Left ventricle myocardium superior (tissue), 1 donor: Measurements from ENCODE around the gene DRC3. TPM values are rescaled to one million over a fixed set of nuclear protein-coding genes. Genes with fewer than 3 reads are reported as not detected.
"Not testable (repeated sequence)": the region's sequence is repeated elsewhere in the genome, so short reads cannot be mapped to it uniquely, and the experiment has no call there.

Source experiments
- ATAC-seq: fragments of 200-7000 bp; cut with Tn5 transposase; one replicate; pipeline ENCODE4 v1.9.1; 2020; ENCODE audit warnings: mild to moderate bottlenecking, moderate library complexity
- DNase-seq: peaks from one replicate; pipeline ENCODE4 v3.0.0-alpha.2; 2020
- intact Hi-C: fragments of 100-400 bp; cut with micrococcal nuclease; formaldehyde crosslinking; loops from one replicate; pipeline ENCODE4 v1.11.0; 2022
- total RNA-seq: library from RNA; stranded (reverse); fragmentation: NEBNext Ultra II Directional; extraction: Animal tissue kit (Norgen Biotek cat#: 25700); gene quantifications from one replicate; pipeline ENCODE4 v1.2.1, GENCODE V29; 2021
- donor health status: DM: no; HTN: yes; CAD: no; lungs with severe emphysema.

Gene DRC3
- total RNA-seq, 1 donor from 2014 or later: 1.5 TPM

DNA sequence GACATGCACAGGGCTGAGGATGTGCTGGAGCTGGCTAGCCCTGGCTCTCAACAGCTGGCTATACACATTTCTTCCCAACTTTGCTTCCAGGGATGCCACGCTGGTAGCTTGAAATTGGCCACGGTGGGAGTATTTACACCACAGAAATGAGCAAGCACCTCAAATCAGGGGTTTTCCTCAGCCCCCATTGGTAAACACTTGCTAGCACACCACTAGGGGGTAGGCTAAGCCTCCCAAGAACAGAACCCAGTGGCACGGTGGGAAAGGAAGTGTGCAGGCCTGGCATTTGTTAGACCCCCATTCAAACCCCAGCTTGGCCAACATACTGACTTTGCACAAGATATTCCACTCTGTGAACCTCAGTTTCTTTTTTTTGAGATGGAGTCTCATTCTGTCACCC, 12.9 kb downstream of the DRC3 start:
- ATAC-seq (no peak), DNase-seq (no peak)
- intact Hi-C loops: no loop called here

DNA sequence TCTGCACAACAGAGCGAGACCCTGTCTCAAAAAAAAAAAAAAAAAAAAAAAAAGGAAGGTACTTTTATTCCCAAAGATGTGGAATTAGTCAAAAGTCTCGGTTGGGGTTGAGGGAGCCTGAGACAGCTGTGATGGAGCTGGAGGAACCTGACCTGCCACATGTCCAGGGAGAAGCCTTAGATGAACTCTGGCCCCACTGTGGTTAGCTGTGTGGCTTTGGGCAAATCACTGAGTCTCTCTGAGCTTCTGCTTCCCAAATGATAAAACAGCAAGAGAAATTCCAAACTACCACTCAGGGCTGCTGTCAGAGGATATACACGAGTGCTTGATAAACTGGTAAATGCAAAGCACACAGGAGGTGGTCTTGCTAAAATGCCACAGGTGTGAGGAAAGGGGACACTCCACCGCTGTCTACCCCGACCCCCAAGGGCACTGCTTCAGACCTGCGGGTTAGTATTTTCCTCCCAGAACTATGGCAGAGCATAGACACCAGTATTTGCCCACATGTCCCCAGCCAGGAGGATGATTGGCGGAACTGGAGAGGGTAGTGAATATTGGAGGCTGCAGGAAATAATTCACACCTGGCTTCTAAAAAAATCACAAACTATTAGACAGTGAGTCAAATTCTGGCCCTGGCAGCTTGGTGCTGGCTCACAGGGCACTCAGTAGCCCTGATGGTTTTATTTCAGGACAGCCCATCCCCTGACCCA, 14.7 kb downstream of the DRC3 start:
- DNase-seq (no peak), ATAC-seq (no peak)
- intact Hi-C loops: no loop called here

DNA sequence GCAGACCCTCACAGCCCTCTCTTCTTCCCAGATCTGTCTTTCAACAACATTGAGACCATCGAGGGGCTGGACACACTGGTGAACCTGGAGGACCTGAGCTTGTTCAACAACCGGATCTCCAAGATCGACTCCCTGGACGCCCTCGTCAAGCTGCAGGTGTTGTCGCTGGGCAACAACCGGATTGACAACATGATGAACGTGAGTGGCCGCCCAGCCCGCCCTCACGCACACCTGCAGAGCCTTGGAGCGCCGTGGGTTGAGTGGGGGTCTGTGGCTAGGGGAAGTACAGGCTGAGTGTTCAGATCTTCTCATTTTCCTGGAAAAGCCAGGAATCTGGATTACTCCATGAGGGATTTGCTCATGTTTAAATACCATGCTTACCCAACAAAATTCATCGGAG, 15.2 kb downstream of the DRC3 start:
- intact Hi-C loops: no loop called here
- ATAC-seq (no peak), DNase-seq (no peak)

DNA sequence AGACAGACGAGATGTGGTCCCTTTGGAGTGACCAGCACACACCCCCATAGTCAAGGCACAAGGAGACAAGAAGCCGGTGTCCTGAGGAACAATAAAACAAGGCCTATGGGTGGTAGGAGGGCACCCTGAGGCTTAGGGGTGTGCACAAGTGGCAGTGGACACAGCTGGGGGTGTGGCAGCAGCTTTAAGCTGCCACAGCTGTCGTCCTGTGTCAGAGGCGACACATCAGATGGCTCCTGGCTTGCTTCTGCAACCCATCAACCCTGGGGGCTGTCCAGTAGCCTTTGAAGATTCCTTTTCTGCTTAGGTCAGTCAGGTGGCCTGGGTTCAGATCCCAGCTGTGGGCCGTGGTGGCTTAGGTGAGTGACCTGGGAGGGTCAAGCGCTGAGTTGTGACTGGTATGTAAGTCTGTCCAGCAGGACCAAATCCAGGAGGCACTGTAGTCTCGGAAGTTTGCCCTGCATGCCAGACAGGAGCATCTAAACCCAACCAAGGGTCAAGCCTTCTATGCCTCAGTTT, 15.8 kb downstream of the DRC3 start:
- intact Hi-C loops: no loop called here
- no peak for ATAC-seq
- no peak for DNase-seq

DNA sequence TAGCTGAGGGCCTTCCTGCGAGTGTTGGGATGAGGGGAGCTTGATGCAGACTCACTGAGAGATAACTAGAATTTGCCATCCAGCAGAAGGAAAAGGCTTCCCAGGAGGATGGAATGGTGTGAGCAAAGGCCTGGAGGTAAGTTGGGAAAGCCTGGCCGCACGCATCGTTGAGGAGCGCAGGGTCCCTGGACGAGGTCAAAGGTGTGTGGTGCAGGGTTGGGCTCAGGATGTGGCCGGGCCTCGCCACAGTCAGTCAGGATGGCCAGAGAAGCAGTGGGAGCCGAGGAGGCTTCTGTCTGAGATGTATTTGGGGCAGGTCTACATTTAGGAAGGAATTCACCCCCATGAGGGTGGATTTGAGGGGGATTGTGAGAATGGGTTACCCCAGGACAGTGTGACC, 16.4 kb downstream of the DRC3 start:
- no peak for DNase-seq
- no peak for ATAC-seq
- intact Hi-C loops: no loop called here

DNA sequence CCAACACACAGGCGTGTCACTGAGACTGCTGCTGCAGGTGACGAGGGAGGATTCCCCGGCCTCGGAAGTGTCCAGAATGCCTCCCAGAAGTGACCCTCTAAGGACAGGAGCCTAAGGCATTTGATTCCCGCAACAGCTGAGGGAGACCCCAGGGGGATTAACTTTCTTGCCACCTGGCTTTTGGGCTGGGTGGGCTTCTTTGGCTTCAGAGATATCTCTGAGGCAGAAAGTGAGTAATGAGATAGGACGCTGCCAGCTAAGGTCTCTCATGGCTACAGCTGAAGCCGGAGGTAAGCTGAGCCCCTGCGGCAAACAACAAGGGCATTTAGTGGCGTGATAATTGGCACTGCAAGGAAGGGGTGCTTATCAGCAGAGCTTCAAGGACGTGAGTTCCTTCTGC, 17.0 kb downstream of the DRC3 start:
- ATAC-seq (no peak), DNase-seq (no peak)
- intact Hi-C loops: no loop called here

DNA sequence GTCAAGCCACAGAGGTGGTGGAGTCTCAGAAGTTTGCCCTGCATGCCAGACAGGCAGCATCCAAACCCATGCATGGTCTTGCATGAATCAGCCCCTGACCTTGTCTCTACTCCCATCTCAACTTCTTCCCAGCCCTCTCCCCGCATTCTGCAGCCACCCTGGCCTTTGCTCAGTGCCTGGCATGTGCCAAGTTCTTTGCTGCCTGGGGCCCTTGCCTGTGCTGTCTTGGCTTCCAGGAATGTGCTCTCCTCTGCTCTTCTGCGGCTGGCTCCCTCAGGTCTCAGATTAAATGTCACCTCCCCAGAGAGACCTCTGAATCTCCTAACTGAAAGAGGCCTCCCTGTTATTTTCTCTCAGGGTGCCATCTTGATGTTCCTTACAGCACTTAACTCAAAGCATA, 17.6 kb downstream of the DRC3 start:
- intact Hi-C loops: no loop called here
- ATAC-seq (no peak), DNase-seq (no peak)

DNA sequence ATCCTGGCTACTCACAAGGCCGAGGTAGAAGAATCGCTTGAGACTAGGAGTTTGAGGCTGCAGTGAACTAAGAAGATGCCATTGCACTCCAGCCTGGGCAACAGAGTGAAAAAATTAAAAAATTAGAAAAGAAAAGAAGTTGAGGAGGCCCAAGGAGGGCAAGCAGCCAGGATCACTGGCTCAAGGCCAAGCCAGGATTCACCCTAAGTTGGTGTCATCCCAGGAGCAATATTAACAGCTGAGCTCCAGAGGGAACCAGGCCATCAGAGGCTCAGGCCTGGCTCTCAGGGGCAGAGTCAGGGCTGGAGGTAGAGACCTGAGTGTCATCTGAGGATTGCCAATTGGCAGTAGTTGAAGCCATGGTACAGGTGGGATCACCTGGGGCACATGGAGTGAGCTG, 20.7 kb downstream of the DRC3 start:
- intact Hi-C loops: no loop called here
- no peak for ATAC-seq
- DNase-seq: no peak

DNA sequence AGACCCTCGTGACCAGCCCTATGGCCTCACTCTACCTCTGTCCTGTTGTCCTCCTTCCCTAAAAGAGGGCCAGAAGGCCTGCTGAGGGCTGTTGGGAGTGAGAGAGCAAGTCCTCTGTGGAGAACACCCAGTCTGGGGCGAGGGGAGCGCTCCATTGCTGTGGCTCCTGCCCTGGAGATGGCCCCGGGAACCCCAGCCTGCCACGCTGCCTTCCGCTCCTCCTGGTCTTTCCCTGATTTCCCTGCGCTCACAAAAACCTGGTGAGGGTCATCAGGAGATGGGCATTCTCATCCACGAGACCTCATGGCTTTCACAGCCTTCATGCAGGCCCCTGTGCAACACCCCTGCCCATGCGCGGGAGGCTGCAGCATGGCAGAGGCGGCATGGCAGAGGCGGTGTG, 21.2 kb downstream of the DRC3 start:
- intact Hi-C loops: no loop called here
- no peak for DNase-seq
- no peak for ATAC-seq

DNA sequence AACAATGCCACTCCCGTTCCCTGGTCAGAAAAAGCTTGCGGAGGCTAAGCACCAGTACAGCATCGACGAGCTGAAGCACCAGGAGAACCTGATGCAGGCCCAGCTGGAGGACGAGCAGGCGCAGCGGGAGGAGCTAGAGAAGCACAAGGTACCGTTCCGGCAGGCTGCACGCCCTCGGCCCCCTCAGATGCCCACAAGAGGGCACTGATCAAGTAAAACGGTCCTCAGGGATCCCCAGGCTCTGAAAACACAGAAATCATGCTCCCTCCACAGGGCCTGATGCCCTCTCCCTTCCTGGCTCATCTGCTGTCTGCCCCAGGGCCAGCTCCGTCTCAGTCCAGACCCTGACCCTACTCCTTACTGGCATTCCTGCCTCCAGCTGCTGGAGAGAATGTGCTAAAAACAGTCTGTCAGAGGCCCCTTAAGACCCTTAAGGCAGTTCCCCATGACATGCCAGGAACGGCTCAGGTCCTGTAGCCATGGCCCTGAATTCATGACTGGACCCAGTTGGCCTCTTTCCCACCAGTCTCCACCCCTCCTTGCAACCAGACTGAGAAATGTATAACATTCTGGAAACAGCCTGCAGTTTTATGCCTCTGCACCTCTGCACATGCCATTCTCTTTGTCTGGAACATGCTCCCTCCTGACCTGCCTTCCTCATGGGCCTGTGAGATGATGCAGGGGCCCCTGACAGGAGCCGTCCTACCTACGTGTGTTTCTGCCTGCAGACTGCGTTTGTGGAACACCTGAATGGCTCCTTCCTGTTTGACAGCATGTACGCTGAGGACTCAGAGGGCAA, 21.8 kb downstream of the DRC3 start:
- peak; percentile 88 for ATAC-seq
- intact Hi-C loops: no loop called here
- DNase-seq: peak; percentile 66

DNA sequence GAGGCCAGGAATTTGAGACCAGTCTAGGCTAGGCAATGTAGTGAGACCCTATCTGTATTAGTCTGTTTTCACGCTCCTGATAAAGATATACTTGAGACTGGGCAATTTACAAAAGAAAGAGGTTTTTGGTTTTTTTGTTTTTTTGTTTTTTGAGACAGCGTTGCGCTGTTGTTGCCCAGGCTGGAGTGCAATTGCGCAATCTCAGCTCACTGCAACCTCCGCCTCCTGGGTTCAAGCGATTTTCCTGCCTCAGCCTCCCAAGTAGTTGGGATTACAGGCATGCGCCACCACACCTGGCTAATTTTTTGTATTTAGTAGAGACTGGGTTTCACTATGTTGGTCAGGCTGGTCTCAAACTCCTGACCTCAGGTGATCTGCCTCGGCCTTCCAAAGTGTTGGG, 23.2 kb downstream of the DRC3 start:
- intact Hi-C loops, DNase-seq, ATAC-seq: not testable (repeated sequence)

DNA sequence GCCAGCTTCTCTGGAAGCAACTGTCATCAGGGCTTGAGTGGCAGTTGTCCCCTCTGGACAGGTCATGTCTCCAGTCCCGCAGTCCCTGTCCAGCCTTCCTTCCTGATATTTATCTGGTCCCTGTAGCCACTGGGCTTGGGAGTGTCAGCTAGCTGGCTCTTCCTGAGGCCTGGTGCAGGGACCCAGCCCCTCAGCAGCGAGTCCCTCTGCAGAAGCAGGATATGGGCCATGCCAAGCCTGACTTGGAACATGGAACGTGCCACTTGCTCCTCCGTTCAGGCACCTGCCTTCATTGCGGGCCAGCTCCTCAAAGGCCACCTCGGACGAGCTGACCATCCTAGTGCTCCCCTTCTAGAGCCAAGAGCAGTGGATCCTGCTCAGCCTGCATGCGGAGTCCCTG, 26.3 kb downstream of the DRC3 start:
- DNase-seq (no peak), ATAC-seq (no peak)
- intact Hi-C loops: no loop called here

DNA sequence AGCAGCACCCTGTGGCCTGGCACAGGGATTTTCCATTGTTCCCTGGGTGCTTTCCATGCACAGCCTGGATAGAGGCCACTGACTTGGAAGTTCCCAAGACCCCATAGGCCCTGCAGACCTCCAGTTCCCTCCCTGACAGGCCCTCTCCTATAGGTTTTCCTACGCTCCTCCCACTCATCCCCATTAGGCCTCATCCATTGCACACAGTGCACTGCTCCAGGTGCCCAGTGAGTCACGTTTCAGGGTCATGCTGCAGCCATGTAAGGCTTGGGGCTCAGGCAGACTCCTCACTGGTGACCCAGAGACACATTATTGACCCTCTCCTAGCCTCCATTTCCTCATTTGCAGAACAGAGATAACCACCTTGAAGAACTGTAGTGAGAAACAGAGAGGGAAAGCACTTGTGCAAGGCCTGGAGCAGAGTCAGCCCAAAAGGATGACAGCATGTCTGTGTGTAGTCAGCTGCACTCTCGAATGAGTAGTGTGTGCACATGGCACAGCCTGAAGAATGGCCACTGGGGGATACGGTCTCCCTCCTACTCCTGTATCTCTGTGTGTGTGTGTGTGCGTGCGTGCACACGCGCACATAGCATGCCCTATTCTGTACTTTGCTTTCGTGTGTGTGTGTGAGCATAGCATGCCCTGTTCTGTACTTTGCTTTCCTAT, 26.8 kb downstream of the DRC3 start:
- intact Hi-C loops: no loop called here
- DNase-seq: no peak
- ATAC-seq: no peak

DNA sequence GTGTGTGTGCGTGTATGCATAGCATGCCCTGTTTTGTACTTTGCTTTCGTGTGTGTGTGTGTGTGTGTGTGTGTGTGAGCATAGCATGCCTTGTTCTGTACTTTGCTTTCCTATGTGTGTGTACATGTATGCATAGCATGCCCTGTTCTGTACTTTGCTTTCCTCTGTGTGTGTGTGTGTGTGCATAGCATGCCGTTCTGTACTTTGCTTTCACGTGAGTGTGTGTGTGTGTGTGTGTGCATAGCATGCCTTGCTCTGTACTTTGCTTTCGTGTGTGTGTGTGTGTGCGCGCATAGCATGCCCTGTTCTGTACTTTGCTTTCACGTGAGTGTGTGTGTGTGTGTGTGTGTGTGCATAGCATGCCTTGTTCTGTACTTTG, 27.4 kb downstream of the DRC3 start:
- DNase-seq: no peak
- intact Hi-C loops: no loop called here

DNA sequence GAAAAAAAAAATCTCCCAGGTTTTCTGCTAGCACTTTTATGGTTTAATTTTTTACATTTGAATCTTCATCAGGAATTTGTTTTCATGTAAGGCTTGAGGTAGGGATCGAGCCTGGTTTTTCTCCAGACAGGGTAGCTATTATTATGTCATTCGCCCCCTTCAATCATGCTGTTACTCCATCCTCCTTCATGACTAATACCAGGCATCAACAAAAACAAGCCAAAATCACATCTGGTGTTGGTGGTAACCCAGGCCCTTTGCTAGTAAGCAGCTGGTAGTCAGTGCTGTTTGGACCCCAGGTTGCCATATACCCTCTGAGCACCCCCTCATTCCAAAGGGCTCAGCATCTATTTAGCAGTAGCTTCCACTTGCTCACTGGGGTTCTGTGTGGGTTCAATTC, 29.5 kb downstream of the DRC3 start:
- ATAC-seq (no peak), DNase-seq (no peak)
- intact Hi-C loops: no loop called here

More for the DNA sequence above, 27.4 kb downstream of the DRC3 start:
- no peak for ATAC-seq

DNA sequence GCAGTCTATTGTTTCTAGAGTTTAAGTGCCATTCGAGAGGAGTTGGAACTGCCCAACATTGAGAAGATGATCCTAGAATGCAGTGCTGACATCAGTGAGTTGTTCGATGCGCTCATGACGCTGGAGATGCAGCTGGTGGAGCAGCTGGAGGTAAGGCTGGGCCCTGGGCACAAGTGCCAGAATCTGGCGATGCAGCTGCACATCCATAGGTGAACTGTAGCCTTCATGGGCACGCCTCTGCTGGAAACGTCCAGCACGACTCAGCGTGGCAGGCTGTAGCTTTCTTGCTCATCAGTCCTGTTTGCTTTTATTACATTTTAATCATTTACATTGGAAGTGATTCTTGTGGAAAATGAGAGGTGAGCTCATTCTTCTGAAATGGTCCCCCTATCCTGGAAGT, 31.7 kb downstream of the DRC3 start:
- DNase-seq (no peak), ATAC-seq (no peak)
- intact Hi-C loops: no loop called here

DNA sequence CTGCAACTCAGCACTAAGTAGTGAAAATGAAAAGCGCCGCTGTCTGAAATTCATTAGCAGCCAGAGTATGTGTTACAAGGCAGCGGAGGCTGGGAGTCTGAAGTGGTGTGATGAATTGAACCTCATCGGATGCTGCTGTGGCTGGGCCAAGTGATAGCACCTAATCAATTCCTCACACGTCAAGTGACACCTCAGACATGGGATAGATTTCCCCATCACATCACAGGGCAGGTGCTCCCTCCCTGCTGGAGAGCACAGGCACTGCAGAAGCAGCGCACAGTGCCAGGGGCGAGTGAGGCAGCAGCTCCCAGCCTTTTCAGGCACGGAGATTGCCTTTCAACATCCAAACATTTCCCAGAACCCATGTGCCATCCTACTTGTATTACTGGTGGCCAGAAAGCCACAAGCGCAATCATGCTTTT, 32.2 kb downstream of the DRC3 start:
- intact Hi-C loops: no loop called here
- DNase-seq: peak; percentile 43
- ATAC-seq: peak; percentile 62

DNA sequence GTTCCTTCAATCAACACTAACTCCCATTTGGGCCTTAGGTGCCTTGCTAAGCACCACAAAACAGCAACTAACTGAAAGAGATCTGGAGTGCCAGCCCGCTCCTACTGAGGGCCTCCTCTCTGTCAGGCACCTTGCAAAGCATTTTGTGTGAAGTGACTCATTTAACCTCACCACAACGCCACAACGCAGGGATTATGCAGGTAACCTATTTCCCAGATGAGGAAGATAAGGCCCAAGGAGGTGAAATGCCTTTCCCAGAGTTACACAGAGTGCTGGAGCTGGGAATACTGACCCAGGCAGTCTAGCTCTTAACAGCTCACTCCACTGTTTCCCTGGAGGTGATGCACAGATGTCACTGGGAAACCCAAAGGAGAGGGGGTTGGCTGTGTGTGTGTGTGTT, 32.8 kb downstream of the DRC3 start:
- DNase-seq (no peak), ATAC-seq (no peak)
- intact Hi-C loops: no loop called here

DNA sequence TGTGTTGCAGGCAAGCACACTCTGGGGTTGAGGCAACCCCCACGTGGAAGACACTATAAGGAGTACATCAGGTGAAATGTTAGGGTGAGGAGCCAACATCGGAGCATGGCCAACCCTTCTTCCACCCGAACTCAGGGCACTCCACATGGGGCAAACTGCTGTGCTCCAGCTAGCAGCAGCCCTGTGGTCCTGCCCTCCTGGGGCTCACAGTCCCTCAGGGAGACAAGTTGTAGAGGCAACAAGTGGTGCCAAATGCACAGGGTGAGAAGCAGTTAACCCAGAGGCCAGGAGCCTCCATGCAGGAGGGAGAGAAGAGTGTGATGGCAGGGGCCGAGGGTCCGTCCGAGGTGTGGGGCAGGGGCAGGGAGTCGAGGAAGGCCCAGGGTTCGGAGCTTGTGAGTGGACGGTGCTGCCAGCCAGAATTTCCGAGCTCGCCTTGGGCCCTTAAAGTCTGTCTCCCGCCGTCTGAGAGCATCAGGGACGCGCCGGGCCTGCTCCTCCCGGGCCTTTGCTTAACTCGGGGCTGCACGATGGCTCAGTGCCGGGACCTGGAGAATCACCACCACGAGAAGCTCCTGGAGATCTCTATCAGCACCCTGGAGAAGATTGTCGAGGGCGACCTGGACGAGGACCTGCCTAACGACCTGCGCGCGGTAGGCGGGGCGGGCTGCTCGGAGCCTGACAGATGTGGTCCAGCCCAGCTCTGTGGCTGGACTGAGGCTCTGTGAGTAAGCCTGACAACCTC, 34.0 kb downstream of the DRC3 start:
- intact Hi-C loops: no loop called here
- ATAC-seq: no peak
- no peak for DNase-seq
